Liver (tissue), 9 donors: ENCODE data around the gene CDC37L1. TPM values are rescaled to one million over a fixed set of nuclear protein-coding genes. Genes with fewer than 3 reads are reported as not detected.

Experiments used
- DNase-seq: peaks from one replicate; pipeline ENCODE4 v3.0.0-alpha.2; 2017; ENCODE audit warnings: low spot score
- H3K27ac ChIP-seq, 2 donors: one replicate each; pipeline ENCODE4 v1.7.0; 2013; ENCODE audit warnings: inconsistent platforms in 2 of 2, low read length in 2 of 2, control low read depth in 1 of 2, low read depth in 1 of 2, mild to moderate bottlenecking in 1 of 2
- H3K27me3 ChIP-seq, 4 donors: one replicate each; pipeline versions ENCODE4 v1.6.1 to v1.7.0; 2013; ENCODE audit warnings: low read length in 3 of 4, inconsistent platforms in 1 of 4, mild to moderate bottlenecking in 1 of 4, moderate library complexity in 1 of 4; ENCODE audit not compliant: control insufficient read depth in 4 of 4, insufficient read depth in 4 of 4
- H3K36me3 ChIP-seq, 4 donors: one replicate each; pipeline versions ENCODE4 v1.6.1 to v1.7.0; 2013; ENCODE audit warnings: low read length in 3 of 4, mild to moderate bottlenecking in 3 of 4, low read depth in 1 of 4, moderate library complexity in 1 of 4; ENCODE audit not compliant: control insufficient read depth in 4 of 4, insufficient read depth in 3 of 4
- H3K4me1 ChIP-seq, 4 donors: one replicate each; pipeline versions ENCODE4 v1.6.1 to v1.7.0; 2013; ENCODE audit warnings: low read length in 3 of 4, mild to moderate bottlenecking in 3 of 4, moderate library complexity in 1 of 4; ENCODE audit not compliant: control insufficient read depth in 4 of 4, insufficient read depth in 4 of 4
- H3K4me3 ChIP-seq, 3 donors: one replicate each; pipeline versions ENCODE4 v1.6.1 to v1.7.0; 2013; ENCODE audit warnings: low read length in 3 of 3, control low read depth in 1 of 3, low read depth in 1 of 3, mild to moderate bottlenecking in 1 of 3
- H3K9ac ChIP-seq, 2 donors: one replicate each; pipeline ENCODE4 v1.7.0; 2013; ENCODE audit warnings: low read length in 2 of 2, mild to moderate bottlenecking in 2 of 2, moderate library complexity in 2 of 2, control low read depth in 1 of 2, low read depth in 1 of 2
- H3K9me3 ChIP-seq, 4 donors: one replicate each; pipeline versions ENCODE4 v1.6.1 to v1.7.0; 2013; ENCODE audit warnings: low read length in 3 of 4; ENCODE audit not compliant: control insufficient read depth in 4 of 4
- ATF3 ChIP-seq: IDR thresholded peaks from 2 replicates; pipeline ENCODE4 v1.6.1; 2016; ENCODE audit warnings: antibody characterized with exemption
- CTCF ChIP-seq: fragments of 150-350 bp; IDR thresholded peaks from 2 replicates; pipeline ENCODE4 v1.5.1; 2017; ENCODE audit warnings: improper control_type of control experiment, low read depth, low read length; ENCODE audit not compliant: missing input control
- EGR1 ChIP-seq, 2 donors: IDR thresholded peaks; 2 replicates each; pipeline ENCODE4 v1.6.1; 2016 to 2018; ENCODE audit warnings: antibody characterized with exemption in 2 of 2, low read depth in 2 of 2
- FOXA1 ChIP-seq: IDR thresholded peaks from 2 replicates; pipeline ENCODE4 v1.6.1; 2016; ENCODE audit warnings: antibody characterized with exemption
- FOXA2 ChIP-seq: IDR thresholded peaks from 2 replicates; pipeline ENCODE4 v1.6.1; 2016; ENCODE audit warnings: antibody characterized with exemption
- GABPA ChIP-seq, 2 donors: IDR thresholded peaks in 1 of 2; conservative IDR thresholded peaks in 1 of 2; 2 replicates each; pipeline ENCODE4 v1.6.1; 2016; ENCODE audit warnings: antibody characterized with exemption in 2 of 2, mild to moderate bottlenecking in 1 of 2, moderate library complexity in 1 of 2
- HNF4A ChIP-seq, 2 donors: conservative IDR thresholded peaks; 2 replicates each; pipeline ENCODE4 v1.6.1; 2016; ENCODE audit warnings: antibody characterized with exemption in 2 of 2, mild to moderate bottlenecking in 2 of 2
- HNF4G ChIP-seq: IDR thresholded peaks from 2 replicates; pipeline ENCODE4 v1.6.1; 2016; ENCODE audit warnings: antibody characterized with exemption
- JUND ChIP-seq, 2 donors: IDR thresholded peaks; 2 replicates each; pipeline ENCODE4 v1.6.1; 2016; ENCODE audit warnings: antibody characterized with exemption in 2 of 2
- MAX ChIP-seq: IDR thresholded peaks from 2 replicates; pipeline ENCODE4 v1.6.1; 2016; ENCODE audit warnings: antibody characterized with exemption
- NR2F2 ChIP-seq: IDR thresholded peaks from 2 replicates; pipeline ENCODE4 v1.6.1; 2016; ENCODE audit warnings: antibody characterized with exemption
- RAD21 ChIP-seq, 2 donors: IDR thresholded peaks; 2 replicates each; pipeline ENCODE4 v1.6.1; 2016; ENCODE audit warnings: antibody characterized with exemption in 2 of 2, mild to moderate bottlenecking in 2 of 2
- REST ChIP-seq: IDR thresholded peaks from 2 replicates; pipeline ENCODE4 v1.6.1; 2016; ENCODE audit warnings: antibody characterized with exemption, mild to moderate bottlenecking
- RXRA ChIP-seq, 2 donors: IDR thresholded peaks; 2 replicates each; pipeline ENCODE4 v1.6.1; 2017 to 2018; ENCODE audit warnings: antibody characterized with exemption in 2 of 2, mild to moderate bottlenecking in 1 of 2
- SP1 ChIP-seq: IDR thresholded peaks from 2 replicates; pipeline ENCODE4 v1.6.1; 2018; ENCODE audit warnings: antibody characterized with exemption, mild to moderate bottlenecking
- TAF1 ChIP-seq: conservative IDR thresholded peaks from 2 replicates; pipeline ENCODE4 v1.6.1; 2016; ENCODE audit warnings: antibody characterized with exemption, mild to moderate bottlenecking
- YY1 ChIP-seq: IDR thresholded peaks from 2 replicates; pipeline ENCODE4 v1.6.1; 2016; ENCODE audit warnings: antibody characterized with exemption, mild to moderate bottlenecking
- ZBTB33 ChIP-seq: IDR thresholded peaks from 2 replicates; pipeline ENCODE4 v1.6.1; 2016; ENCODE audit warnings: antibody characterized with exemption
- WGBS: extraction: QIAGEN DNeasy Blood & Tissue Kit; methylation state at CpG from one replicate; pipeline ENCODE4 v1.1.7; 2013; 5-methylcytosine and 5-hydroxymethylcytosine counted together
- polyA plus RNA-seq, 2 donors: library from polyadenylated mRNA; stranded (reverse) in 1 of 2; unstranded in 1 of 2; fragments of 200-250 nt in 1 of 2; fragments of >200 nt in 1 of 2; fragmentation: Nextera tagmentation in 1 of 2; extraction: Ambion mirVana in 1 of 2; gene quantifications; one replicate each; pipeline versions ENCODE4 v1.2.1 to v1.2.3, GENCODE V29; 2013 to 2015
- total RNA-seq, 2 donors: library from RNA; depleted of rRNA; stranded (reverse); fragments of >200 nt; gene quantifications; one replicate each; pipeline ENCODE4 v1.2.3, GENCODE V29; 2014
- donor health status: healthy.
- donor health status: healthy.
- donor health status: healthy.
- donor health status: healthy.
- donor health status: healthy.

The CDC37L1 gene
- total and polyA plus RNA-seq, 4 donors = 11.3 to 32.8 (median 19.4) TPM

GRCh38 chr9:4670591-4670990 lies 8.8 kb upstream of the CDC37L1 start:
- DNase-seq = no peak
- H3K27me3 ChIP-seq = no peaks in the 10 kb centered on the region
- H3K4me1 ChIP-seq = peaks cover 0 to 8% (median 0%) of the 10 kb centered on the region in 4 donors
- 86% methylated on average over 3 of the region's 3 CpGs for WGBS
- no peak overlapping the region for H3K9ac ChIP-seq
- no peaks in the 10 kb centered on the region for H3K9me3 ChIP-seq
- no peak overlapping the region for H3K27ac ChIP-seq
- H3K36me3 ChIP-seq = no peaks in the 10 kb centered on the region
- no peak overlapping the region for H3K4me3 ChIP-seq
- no peak for TF ChIP-seq TAF1
- no peak for TF ChIP-seq HNF4G
- TF ChIP-seq EGR1 (IDR thresholded peaks at IDR 0.05; ENCODE audit: low read depth in 2 of 2) = no peak
- TF ChIP-seq GABPA (IDR thresholded peaks at IDR 0.05 in 1 of 2, conservative IDR thresholded peaks at IDR 0.05 in 1 of 2) = no peak
- no peak for TF ChIP-seq FOXA2
- no peak for TF ChIP-seq ZBTB33
- no peak for TF ChIP-seq MAX
- TF ChIP-seq CTCF = no peak
- no peak for TF ChIP-seq RAD21 (IDR thresholded peaks at IDR 0.05)
- TF ChIP-seq YY1 = no peak
- TF ChIP-seq HNF4A (conservative IDR thresholded peaks at IDR 0.05) = no peak
- TF ChIP-seq RXRA (IDR thresholded peaks at IDR 0.05) = no peak

GRCh38 chr9:4671737-4672136 lies 7.6 kb upstream of the CDC37L1 start:
- no peaks in the 10 kb centered on the region for H3K4me1 ChIP-seq
- no peaks in the 10 kb centered on the region for H3K9me3 ChIP-seq
- no peak overlapping the region for H3K27ac ChIP-seq
- H3K27me3 ChIP-seq = no peaks in the 10 kb centered on the region
- H3K36me3 ChIP-seq = no peaks in the 10 kb centered on the region
- TF ChIP-seq JUND (IDR thresholded peaks at IDR 0.05) (no peak), FOXA1 (no peak), REST (no peak), TAF1 (no peak), ZBTB33 (no peak), NR2F2 (no peak), HNF4A (conservative IDR thresholded peaks at IDR 0.05) (no peak), SP1 (no peak), MAX (no peak), EGR1 (IDR thresholded peaks at IDR 0.05; ENCODE audit: low read depth in 2 of 2) (no peak), GABPA (IDR thresholded peaks at IDR 0.05 in 1 of 2, conservative IDR thresholded peaks at IDR 0.05 in 1 of 2) (no peak), ATF3 (no peak), CTCF (no peak), FOXA2 (no peak), YY1 (no peak), HNF4G (no peak), RAD21 (IDR thresholded peaks at IDR 0.05) (no peak), RXRA (IDR thresholded peaks at IDR 0.05) (no peak)
- DNase-seq = no peak
- WGBS = 96% methylated on average over 1 of the region's 1 CpG
- H3K4me3 ChIP-seq = no peak overlapping the region
- no peak overlapping the region for H3K9ac ChIP-seq
